SK-N-SH treated with all-trans-retinoic acid at 6 μM for 48 hours (cell line): ENCODE results near the gene ADAMTSL3.

ENCODE experiments used
- ATAC-seq: fragments of 200-7000 bp; cut with Tn5 transposase; 3 replicates; pipeline ENCODE4 v1.9.1; 2020; ENCODE audit warnings: mild to moderate bottlenecking, moderate library complexity
- ARNTL ChIP-seq: fragments of 450-650 bp; formaldehyde crosslinking; IDR thresholded peaks from 2 replicates; pipeline ENCODE4 v1.5.0; 2020; ENCODE audit warnings: low read depth, mild to moderate bottlenecking, moderate library complexity, borderline replicate concordance
- CREB5 ChIP-seq: fragments of 250-450 bp; sonication (Bioruptor Pico); IDR thresholded peaks from 2 replicates; pipeline ENCODE4 v1.5.1; 2020; ENCODE audit warnings: low read depth, mild to moderate bottlenecking, moderate library complexity
- CSDC2 ChIP-seq: fragments of 250-450 bp; sonication (Bioruptor Pico); IDR thresholded peaks from 2 replicates; pipeline ENCODE4 v1.5.0; 2020; ENCODE audit warnings: mild to moderate bottlenecking, moderate library complexity
- CSRNP3 ChIP-seq: fragments of 250-450 bp; sonication (Bioruptor Pico); IDR thresholded peaks from 2 replicates; pipeline ENCODE4 v1.5.1; 2021; ENCODE audit warnings: mild to moderate bottlenecking, moderate library complexity
- ESRRG ChIP-seq: fragments of 250-450 bp; sonication (Bioruptor Pico); IDR thresholded peaks from 2 replicates; pipeline ENCODE4 v1.6.1; 2021; ENCODE audit warnings: mild to moderate bottlenecking
- GLIS3 ChIP-seq: fragments of 250-450 bp; sonication (Bioruptor Pico); IDR thresholded peaks from 2 replicates; pipeline ENCODE4 v1.5.0; 2020; ENCODE audit warnings: mild to moderate bottlenecking, moderate library complexity
- ISL1 ChIP-seq: fragments of 250-450 bp; sonication (Bioruptor Pico); IDR thresholded peaks from 2 replicates; pipeline ENCODE4 v2.1.2; 2022; ENCODE audit warnings: mild to moderate bottlenecking, moderate library complexity
- OSR1 ChIP-seq: fragments of 250-450 bp; sonication (Bioruptor Pico); IDR thresholded peaks from 2 replicates; pipeline ENCODE4 v1.8.0; 2022; ENCODE audit warnings: moderate library complexity, mild to moderate bottlenecking, inconsistent platforms
- PATZ1 ChIP-seq: fragments of 250-450 bp; sonication (Bioruptor Pico); IDR thresholded peaks from 2 replicates; pipeline ENCODE4 v1.8.0; 2020; ENCODE audit warnings: mild to moderate bottlenecking, moderate library complexity, borderline replicate concordance
- PPARA ChIP-seq: fragments of 250-450 bp; sonication (Bioruptor Pico); IDR thresholded peaks from 2 replicates; pipeline ENCODE4 v1.5.0; 2020; ENCODE audit warnings: mild to moderate bottlenecking, borderline replicate concordance
- RARB ChIP-seq: fragments of 250-450 bp; sonication (Bioruptor Pico); IDR thresholded peaks from 2 replicates; pipeline ENCODE4 v1.8.0; 2021; ENCODE audit warnings: mild to moderate bottlenecking, moderate library complexity
- SNAI2 ChIP-seq: fragments of 250-450 bp; sonication (Bioruptor Pico); IDR thresholded peaks from 2 replicates; pipeline ENCODE4 v1.5.0; 2020; ENCODE audit warnings: mild to moderate bottlenecking, moderate library complexity
- TCF4 ChIP-seq: fragments of 250-450 bp; sonication (Bioruptor Pico); IDR thresholded peaks from 2 replicates; pipeline ENCODE4 v1.8.0; 2021; ENCODE audit warnings: mild to moderate bottlenecking, moderate library complexity, borderline replicate concordance
- TSHZ2 ChIP-seq: fragments of 250-450 bp; sonication (Bioruptor Pico); IDR thresholded peaks from 2 replicates; pipeline ENCODE4 v1.5.0; 2020; ENCODE audit warnings: mild to moderate bottlenecking, moderate library complexity
- ZC3H10 ChIP-seq: fragments of 250-450 bp; sonication (Bioruptor Pico); IDR thresholded peaks from 2 replicates; pipeline ENCODE4 v1.5.1; 2021; ENCODE audit warnings: mild to moderate bottlenecking, moderate library complexity
- ZFP3 ChIP-seq: fragments of 250-450 bp; sonication (Bioruptor Pico); IDR thresholded peaks from 2 replicates; pipeline ENCODE4 v1.5.0; 2020; ENCODE audit warnings: mild to moderate bottlenecking, moderate library complexity
- ZFP30 ChIP-seq: fragments of 450-650 bp; formaldehyde crosslinking; IDR thresholded peaks from 2 replicates; pipeline ENCODE4 v1.5.0; 2022; ENCODE audit warnings: mild to moderate bottlenecking, moderate library complexity
- ZNF70 ChIP-seq: fragments of 450-650 bp; formaldehyde crosslinking; IDR thresholded peaks from 2 replicates; pipeline ENCODE4 v1.5.0; 2020; ENCODE audit warnings: mild to moderate bottlenecking, moderate library complexity
- ZNF8 ChIP-seq: fragments of 450-650 bp; formaldehyde crosslinking; IDR thresholded peaks from 2 replicates; pipeline ENCODE4 v1.5.0; 2020; ENCODE audit warnings: mild to moderate bottlenecking, moderate library complexity

The ADAMTSL3 gene

GRCh38 chr15:83853232-83853631, 199.3 kb downstream of the ADAMTSL3 start:
- TF ChIP-seq ARNTL (CRISPR knock-in tag) = no peak
- no peak for TF ChIP-seq TCF4
- no peak for TF ChIP-seq ZC3H10 (CRISPR knock-in tag)
- no peak for TF ChIP-seq CSDC2 (CRISPR knock-in tag)
- no peak for TF ChIP-seq SNAI2
- TF ChIP-seq PPARA (CRISPR knock-in tag) = no peak
- TF ChIP-seq TSHZ2 (CRISPR knock-in tag) = no peak
- no peak for TF ChIP-seq ISL1 (CRISPR knock-in tag)
- no peak for TF ChIP-seq ZNF8 (CRISPR knock-in tag)
- no peak for TF ChIP-seq GLIS3 (CRISPR knock-in tag)
- no peak for TF ChIP-seq CREB5 (CRISPR knock-in tag)
- no peak for TF ChIP-seq RARB (CRISPR knock-in tag)
- no peak for TF ChIP-seq OSR1
- no peak for ATAC-seq

GRCh38 chr15:83854321-83854720, 200.4 kb downstream of the ADAMTSL3 start:
- ATAC-seq = no peak

More at GRCh38 chr15:83854321-83854720, 200.4 kb downstream of the ADAMTSL3 start:
- TF ChIP-seq ZNF70 (CRISPR knock-in tag) = no peak
- TF ChIP-seq ESRRG (CRISPR knock-in tag) = no peak
- TF ChIP-seq ISL1 (CRISPR knock-in tag) = no peak
- TF ChIP-seq ZC3H10 (CRISPR knock-in tag) = no peak
- TF ChIP-seq CREB5 (CRISPR knock-in tag) = no peak
- no peak for TF ChIP-seq OSR1
- TF ChIP-seq CSRNP3 = no peak
- no peak for TF ChIP-seq PATZ1
- TF ChIP-seq RARB (CRISPR knock-in tag) = no peak
- TF ChIP-seq ZFP3 = no peak
- no peak for TF ChIP-seq ARNTL (CRISPR knock-in tag)
- no peak for TF ChIP-seq ZFP30
- TF ChIP-seq CSDC2 (CRISPR knock-in tag) = no peak
